22Rv1 (cell line): ENCODE measurements around the gene SCAF11.

Experiments used
- H3K27ac ChIP-seq: fragments of 450-650 bp; 2 replicates; pipeline ENCODE4 v1.5.1; 2017
- CTCF ChIP-seq: fragments of 450-650 bp; IDR thresholded peaks from 2 replicates; pipeline ENCODE4 v1.5.1; 2017; ENCODE audit warnings: mild to moderate bottlenecking
- ZFX ChIP-seq: fragments of 450-650 bp; IDR thresholded peaks from 2 replicates; pipeline ENCODE4 v1.6.1; 2017; ENCODE audit warnings: antibody characterized with exemption, borderline replicate concordance

The SCAF11 gene

DNA sequence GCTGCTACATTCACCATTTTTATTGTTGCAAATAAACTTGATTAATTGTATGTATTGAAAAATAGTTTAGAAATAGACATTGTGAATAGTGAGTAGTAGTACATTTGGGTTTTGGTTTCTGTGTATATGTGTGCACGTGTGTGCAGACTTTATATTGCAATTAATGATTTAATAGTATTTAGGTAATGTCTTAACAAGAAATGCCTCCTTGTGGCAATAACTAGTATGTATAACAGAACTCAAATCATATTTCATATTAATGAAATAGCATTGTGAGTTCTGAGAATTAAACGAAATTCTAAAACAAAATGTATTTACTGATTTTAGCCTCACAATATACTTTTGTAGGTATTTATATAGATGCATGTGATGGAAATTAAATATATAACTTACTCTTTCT lies 100.1 kb downstream of the SCAF11 start:
- no peak for TF ChIP-seq CTCF
- no peak overlapping the region for H3K27ac ChIP-seq

DNA sequence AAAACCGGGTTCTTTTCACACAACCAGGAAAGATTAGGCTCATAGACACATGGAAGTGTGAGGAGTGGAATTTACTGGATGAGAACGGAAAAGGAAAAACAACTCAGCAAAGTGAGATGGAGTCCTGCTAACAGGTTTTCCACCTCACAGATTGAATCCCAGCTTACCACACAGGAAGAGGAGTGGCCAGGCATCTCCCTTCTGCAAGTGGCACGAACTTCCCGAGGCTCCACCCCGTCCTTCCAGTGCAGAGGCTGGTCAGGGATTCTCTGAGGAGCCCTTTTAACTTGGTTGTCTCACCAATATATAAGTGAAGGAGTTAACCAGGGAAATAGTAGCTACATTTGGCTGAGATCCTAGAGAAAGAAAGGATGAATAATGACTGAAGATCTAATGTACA lies 102.8 kb downstream of the SCAF11 start:
- TF ChIP-seq ZFX (no peak), CTCF (no peak)
- no peak overlapping the region for H3K27ac ChIP-seq

DNA sequence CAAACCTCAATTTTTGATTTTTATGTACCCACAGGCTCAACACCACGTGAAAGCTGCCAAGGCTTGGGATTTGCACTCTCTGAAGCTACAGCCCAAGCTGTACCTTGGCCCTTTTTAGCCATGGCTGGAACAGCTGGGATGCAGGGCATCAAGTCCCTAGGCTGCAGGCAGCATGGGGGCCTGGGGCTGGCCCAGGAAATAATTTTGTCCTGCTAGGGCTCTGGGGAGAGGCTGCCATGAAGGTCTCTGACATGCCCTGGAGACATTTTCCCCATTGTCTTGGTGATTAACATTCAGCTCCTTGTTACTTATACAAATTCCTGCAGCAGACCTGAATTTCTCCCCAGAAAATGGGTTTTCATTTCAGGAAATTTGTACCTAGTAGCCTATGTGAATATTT lies 103.7 kb downstream of the SCAF11 start:
- no peak for TF ChIP-seq CTCF
- H3K27ac ChIP-seq = no peak overlapping the region

DNA sequence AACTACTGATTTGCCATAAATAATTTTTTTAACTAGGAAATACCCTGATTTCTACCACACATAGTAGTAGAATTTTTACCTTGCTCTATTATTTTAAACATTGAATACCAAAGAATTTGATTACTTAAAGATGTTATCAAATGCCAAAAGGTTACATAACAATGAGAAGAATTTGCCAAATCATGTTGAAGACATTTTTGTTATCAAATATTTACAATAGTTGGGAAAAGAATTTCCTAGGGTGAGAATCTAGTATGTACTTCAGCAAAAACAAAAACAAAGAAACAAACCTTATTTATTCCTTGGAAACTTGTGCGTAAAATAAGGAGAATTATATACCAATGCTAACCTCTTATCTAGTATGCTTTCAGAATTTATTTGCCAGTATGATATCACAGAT lies 107.2 kb downstream of the SCAF11 start:
- no peak for TF ChIP-seq ZFX
- no peak for TF ChIP-seq CTCF
- no peak overlapping the region for H3K27ac ChIP-seq

DNA sequence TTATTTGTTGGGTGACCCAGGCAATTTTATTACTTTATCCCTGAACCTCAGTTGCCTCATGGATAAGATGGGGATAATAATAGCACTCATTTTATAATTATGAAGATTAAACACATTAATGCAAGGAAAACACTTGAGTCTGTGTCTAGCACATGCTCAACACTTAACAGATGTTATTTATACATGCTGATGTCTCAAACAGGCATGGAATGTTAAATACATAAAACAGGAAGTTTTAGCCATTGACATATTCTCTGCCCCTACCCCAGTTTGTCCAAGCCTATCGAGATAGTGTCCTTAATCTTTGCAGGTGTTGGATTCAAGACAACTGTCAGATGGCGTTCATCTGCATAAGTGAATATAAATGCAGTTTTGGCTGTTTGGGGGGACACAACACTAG lies 109.8 kb downstream of the SCAF11 start:
- TF ChIP-seq ZFX (no peak), CTCF (no peak)

GRCh38 chr12:45879363-45879895 lies 110.9 kb downstream of the SCAF11 start:
- TF ChIP-seq CTCF (no peak), ZFX (no peak)
- no peak overlapping the region for H3K27ac ChIP-seq

More for the DNA sequence above, 109.8 kb downstream of the SCAF11 start:
- no peak overlapping the region for H3K27ac ChIP-seq

DNA sequence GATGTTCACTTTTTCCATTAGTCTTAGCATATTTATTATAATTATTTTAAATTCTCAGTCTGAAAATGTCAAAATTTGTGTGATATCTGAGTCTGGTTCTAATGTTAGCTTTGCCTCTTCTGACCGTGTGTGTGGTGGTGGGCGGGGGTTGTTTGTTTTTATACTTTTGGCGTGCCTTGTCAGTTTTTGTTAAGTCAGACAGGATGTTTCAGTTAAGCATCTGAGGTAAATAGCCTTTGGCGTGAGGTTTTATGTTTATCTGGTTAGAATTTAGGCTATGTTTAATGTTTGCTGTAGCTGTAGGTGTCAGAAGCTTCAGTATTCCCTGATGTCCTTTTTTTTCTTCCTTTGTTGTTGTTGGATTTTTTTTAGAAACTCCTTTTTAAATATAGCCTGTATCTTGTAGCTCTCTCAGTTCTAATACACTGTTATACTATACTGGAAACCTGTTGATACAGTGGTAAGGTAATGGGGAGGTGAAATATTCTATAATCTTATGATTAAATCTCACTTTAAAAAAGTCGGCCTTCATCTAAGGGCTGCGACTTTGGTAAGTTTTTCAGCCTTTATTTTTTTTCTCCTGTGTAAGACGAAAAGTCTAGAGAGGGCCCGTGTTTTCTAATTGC lies 111.6 kb downstream of the SCAF11 start:
- TF ChIP-seq CTCF (no peak), ZFX (no peak)
- H3K27ac ChIP-seq = 0 out of 2 replicates have a peak overlapping the region, but pooled peaks have one; percentile 4
